LNCaP clone FGC (cell line): ENCODE data around the gene MAP7.
"Not testable (repeated sequence)": the region's sequence is repeated elsewhere in the genome, so short reads cannot be mapped to it uniquely, and the experiment has no call there.

Experiments
- DNase-seq: peaks from one replicate; pipeline ENCODE4 v3.0.0-alpha.2; 2011; ENCODE audit warnings: low read depth
- H3K4me3 ChIP-seq: 2 replicates; pipeline ENCODE4 v1.5.1; 2011; ENCODE audit warnings: mild to moderate bottlenecking, low read depth, low read length, control low read depth
- CTCF ChIP-seq: IDR thresholded peaks from 2 replicates; pipeline ENCODE4 v1.5.1; 2012; ENCODE audit warnings: mild to moderate bottlenecking; ENCODE audit not compliant: control insufficient read depth, insufficient read depth; ENCODE audit errors: extremely low read depth

The MAP7 gene

DNA sequence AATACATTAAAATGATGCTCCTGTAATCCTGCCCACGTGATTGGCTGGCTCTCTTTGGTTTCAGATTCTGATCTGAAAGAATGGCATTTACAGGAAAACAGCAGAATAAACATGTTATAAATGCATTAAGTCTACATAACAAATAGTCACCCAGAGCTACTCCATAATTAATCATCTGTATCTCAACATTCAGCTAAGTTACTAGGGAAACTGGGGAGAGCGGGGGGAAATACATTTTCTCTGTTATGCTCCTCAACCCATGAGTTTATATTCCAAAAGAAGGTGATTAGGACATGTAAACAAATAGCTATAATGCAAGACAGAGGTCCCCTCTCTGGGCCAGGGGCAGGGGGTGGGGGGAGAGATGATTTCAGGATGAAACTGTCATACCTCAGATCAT lies 58.5 kb downstream of the MAP7 start:
- H3K4me3 ChIP-seq, result no peak overlapping the region
- no peak for TF ChIP-seq CTCF
- no peak for DNase-seq

GRCh38 chr6:136491251-136491650 lies 59.0 kb downstream of the MAP7 start:
- no peak overlapping the region for H3K4me3 ChIP-seq
- TF ChIP-seq CTCF, result no peak
- DNase-seq, result no peak

- not testable (repeated sequence) for DNase-seq, H3K4me3 ChIP-seq
Observed at GRCh38 chr6:136489689-136490033, 60.6 kb downstream of the MAP7 start.

GRCh38 chr6:136487759-136488425 lies 62.3 kb downstream of the MAP7 start:
- no peak for TF ChIP-seq CTCF
- no peak overlapping the region for H3K4me3 ChIP-seq
- DNase-seq, result no peak

GRCh38 chr6:136486357-136486756 lies 63.9 kb downstream of the MAP7 start:
- no peak for TF ChIP-seq CTCF
- no peak overlapping the region for H3K4me3 ChIP-seq
- DNase-seq, result no peak

GRCh38 chr6:136483906-136484305 lies 66.3 kb downstream of the MAP7 start:
- DNase-seq, result no peak
- no peak overlapping the region for H3K4me3 ChIP-seq
- no peak for TF ChIP-seq CTCF

DNA sequence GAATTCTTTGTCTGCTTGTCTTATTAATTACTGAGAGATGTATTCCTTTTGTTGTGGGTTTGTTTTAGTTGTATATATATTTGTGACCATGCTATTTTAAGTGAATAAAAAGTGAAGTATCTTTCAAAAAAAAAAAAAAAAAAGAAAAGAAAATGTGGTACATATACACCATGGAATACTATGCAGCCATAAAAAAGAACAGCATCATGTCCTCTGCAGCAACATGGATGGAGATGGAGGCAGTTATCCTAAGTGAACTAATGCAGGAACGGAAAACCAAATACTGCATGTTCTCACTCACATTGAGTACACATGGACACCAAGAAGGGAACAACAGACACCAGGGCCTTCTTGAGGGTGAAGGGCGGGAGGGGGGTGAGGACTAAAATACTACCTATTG lies 67.2 kb downstream of the MAP7 start:
- H3K4me3 ChIP-seq, DNase-seq: not testable (repeated sequence)

- TF ChIP-seq CTCF, result no peak
- H3K4me3 ChIP-seq, result no peak overlapping the region
- DNase-seq, result no peak
Observed at GRCh38 chr6:136477548-136477947, 72.7 kb downstream of the MAP7 start.
